Naive thymus-derived CD4-positive, alpha-beta T cell (primary cell): ENCODE data around the gene ASIP. TPM values are rescaled to one million over a fixed set of nuclear protein-coding genes. Genes with fewer than 3 reads are reported as not detected.

ENCODE experiments used
- ATAC-seq: fragments of 150-1000 bp; cut with Tn5 transposase; 2 replicates; pipeline ENCODE4 v1.10.0; 2021; ENCODE audit warnings: mild to moderate bottlenecking, moderate library complexity
- CTCF ChIA-PET: fragments of 350-600 bp; sonication (Branson Sonifier 250); formaldehyde crosslinking; loops from one replicate; lab custom pipeline; 2021; ENCODE audit warnings: antibody characterized with exemption; lab: Charles Lee
- POLR2A ChIA-PET: fragments of 350-600 bp; sonication (Branson Sonifier 250); formaldehyde crosslinking; loops from one replicate; lab custom pipeline; 2021; ENCODE audit warnings: antibody characterized with exemption, inconsistent platforms; lab: Charles Lee
- DNase-seq, 9 donors: peaks; one replicate each; pipeline versions ENCODE4 v3.0.0 to v3.0.0-alpha.2; 2020 to 2022; ENCODE audit warnings: mixed read lengths in 1 of 9
- H3K27ac ChIP-seq: one replicate; pipeline ENCODE4 v1.7.0; 2013; ENCODE audit warnings: mild to moderate bottlenecking, low read depth, low read length, moderate library complexity
- H3K27me3 ChIP-seq, 2 donors: one replicate each; pipeline ENCODE4 v1.7.0; 2013; ENCODE audit warnings: low read length in 2 of 2, mild to moderate bottlenecking in 2 of 2, moderate library complexity in 2 of 2; ENCODE audit not compliant: control insufficient read depth in 2 of 2, insufficient read depth in 2 of 2
- H3K36me3 ChIP-seq, 3 experiments: 1 replicate in 2 of 3; 2 replicates in 1 of 3; pipeline ENCODE4 v1.7.0; 2013; ENCODE audit warnings: low read length in 3 of 3, mild to moderate bottlenecking in 3 of 3, moderate library complexity in 1 of 3; ENCODE audit not compliant: insufficient read depth in 3 of 3, control insufficient read depth in 2 of 3
- H3K4me1 ChIP-seq, 2 donors: one replicate each; pipeline ENCODE4 v1.7.0; 2013; ENCODE audit warnings: low read length in 2 of 2, mild to moderate bottlenecking in 2 of 2, moderate library complexity in 1 of 2; ENCODE audit not compliant: control insufficient read depth in 2 of 2, insufficient read depth in 2 of 2
- H3K4me3 ChIP-seq: 2 replicates; pipeline ENCODE4 v1.7.0; 2013; ENCODE audit warnings: mild to moderate bottlenecking, low read length
- H3K9me3 ChIP-seq, 3 experiments: 1 replicate in 2 of 3; 2 replicates in 1 of 3; pipeline ENCODE4 v1.7.0; 2013; ENCODE audit warnings: low read length in 3 of 3; ENCODE audit not compliant: control insufficient read depth in 2 of 3
- H3K27ac Mint-ChIP-seq, 9 donors: one replicate each; pipeline ENCODE4 v1.8.0; 2020 to 2022; ENCODE audit warnings: mixed read lengths in 9 of 9, mild to moderate bottlenecking in 8 of 9, moderate library complexity in 5 of 9, inconsistent platforms in 2 of 9
- H3K27me3 Mint-ChIP-seq, 5 donors: one replicate each; pipeline ENCODE4 v1.8.0; 2021 to 2022; ENCODE audit warnings: mixed read lengths in 5 of 5, mild to moderate bottlenecking in 1 of 5
- H3K36me3 Mint-ChIP-seq, 5 donors: one replicate each; pipeline ENCODE4 v1.8.0; 2020 to 2022; ENCODE audit warnings: mixed read lengths in 5 of 5, mild to moderate bottlenecking in 3 of 5, inconsistent platforms in 1 of 5
- H3K4me1 Mint-ChIP-seq, 7 donors: one replicate each; pipeline ENCODE4 v1.8.0; 2020 to 2022; ENCODE audit warnings: mixed read lengths in 7 of 7, mild to moderate bottlenecking in 3 of 7, inconsistent platforms in 1 of 7
- H3K4me3 Mint-ChIP-seq, 10 donors: one replicate each; pipeline ENCODE4 v1.8.0; 2020 to 2022; ENCODE audit warnings: mild to moderate bottlenecking in 10 of 10, mixed read lengths in 10 of 10, moderate library complexity in 6 of 10, inconsistent platforms in 2 of 10
- H3K9me3 Mint-ChIP-seq, 11 donors: one replicate each; pipeline ENCODE4 v1.8.0; 2020 to 2022; ENCODE audit warnings: mixed read lengths in 11 of 11, mild to moderate bottlenecking in 4 of 11, inconsistent platforms in 1 of 11, moderate library complexity in 1 of 11
- intact Hi-C, 2 donors: fragments of 100-400 bp; cut with micrococcal nuclease; formaldehyde crosslinking; loops; one replicate each; pipeline ENCODE4 v1.15.1; 2023
- polyA plus RNA-seq, 2 donors: library from polyadenylated mRNA; unstranded; fragments of 300-500 nt; fragmentation: Illumina TruSeq; gene quantifications; one replicate each; pipeline ENCODE4 v1.2.3, GENCODE V29; 2021
- total RNA-seq, 6 experiments: library from RNA in 5 of 6; stranded (reverse) in 5 of 6; gene quantifications; 1 replicate in 5 of 6; 2 replicates in 1 of 6; pipeline ENCODE4 v1.2.3 and lab custom pipeline; 2021 to 2026

Gene ASIP
- total and polyA plus RNA-seq, 7 experiments from 2014 or later: not detected

- H3K4me1 Mint-ChIP-seq: peaks cover 0 to 12% (median 5%) of the 10 kb centered on the region in 7 donors
- Histone ChIP-seq H3K36me3 (no peaks in the 10 kb centered on the region), H3K9me3 (no peaks in the 10 kb centered on the region), H3K27me3 (peaks cover 0 to 10% of the 10 kb centered on the region in 2 donors), H3K4me1 (peaks cover 0 to 6% of the 10 kb centered on the region in 2 donors), H3K27ac (no peak overlapping the region), H3K4me3 (no peak overlapping the region)
- intact Hi-C loops: no loop called here
- peaks cover 0 to 27% (median 7%) of the 10 kb centered on the region in 5 donors for H3K27me3 Mint-ChIP-seq
- no peaks in the 10 kb centered on the region for H3K36me3 Mint-ChIP-seq
- DNase-seq (no peak), ATAC-seq (no peak)
- ChIA-PET POLR2A (no interaction called here), CTCF (no interaction called here)
- no peaks in the 10 kb centered on the region for H3K9me3 Mint-ChIP-seq
- no peak overlapping the region for H3K4me3 Mint-ChIP-seq
- H3K27ac Mint-ChIP-seq: no peak overlapping the region
These were observed 75.1 kb downstream of the ASIP start for GRCh38 chr20:34316196-34316814.

Other genes with a start within 250 kb of the ASIP start
- gene RALY, start 247.5 kb upstream of the ASIP start, total RNA-seq: 100 to 1,000 TPM in 4 of 5 experiments, 10 to 100 TPM in 1; 99.0 to 167 (median 111) TPM
- gene RALY, start 247.5 kb upstream of the ASIP start, polyA plus RNA-seq: 100 to 1,000 TPM; 169 to 202 TPM
- gene EIF2S2, start 129.2 kb upstream of the ASIP start, total RNA-seq: 10 to 100 TPM; 16.8 to 68.4 (median 48.6) TPM
- gene EIF2S2, start 129.2 kb upstream of the ASIP start, polyA plus RNA-seq: 10 to 100 TPM; 20.2 to 21.2 TPM
- 10 to 100 TPM; 19.1 to 62.9 (median 23.7) TPM for gene AHCY, start 61.9 kb downstream of the ASIP start, total RNA-seq
- gene AHCY, start 61.9 kb downstream of the ASIP start, polyA plus RNA-seq: 10 to 100 TPM; 27.3 to 29.9 TPM
- 10 to 100 TPM; 50.8 to 70.4 (median 60.5) TPM for gene ITCH, start 121.8 kb downstream of the ASIP start, total RNA-seq
- gene ITCH, start 121.8 kb downstream of the ASIP start, polyA plus RNA-seq: 10 to 100 TPM; 14.6 to 21.6 TPM